Duodenal mucosa (tissue), 2 donors: ENCODE data around the gene NUSAP1.
"Not testable (repeated sequence)": the region's sequence is repeated elsewhere in the genome, so short reads cannot be mapped to it uniquely, and the experiment has no call there.

Experiments used
- H3K27ac ChIP-seq: one replicate; pipeline ENCODE4 v1.7.0; 2013; ENCODE audit warnings: low read depth, low read length
- H3K27me3 ChIP-seq, 2 donors: one replicate each; pipeline ENCODE4 v1.7.0; 2013; ENCODE audit warnings: low read length in 2 of 2, control low read depth in 1 of 2; ENCODE audit not compliant: insufficient read depth in 2 of 2, control insufficient read depth in 1 of 2
- H3K36me3 ChIP-seq, 2 donors: one replicate each; pipeline ENCODE4 v1.7.0; 2013; ENCODE audit warnings: low read length in 2 of 2, control low read depth in 1 of 2; ENCODE audit not compliant: insufficient read depth in 2 of 2, control insufficient read depth in 1 of 2
- H3K4me1 ChIP-seq, 2 donors: one replicate each; pipeline ENCODE4 v1.7.0; 2013; ENCODE audit warnings: low read length in 2 of 2, control low read depth in 1 of 2; ENCODE audit not compliant: insufficient read depth in 2 of 2, control insufficient read depth in 1 of 2
- H3K4me3 ChIP-seq, 2 donors: one replicate each; pipeline ENCODE4 v1.7.0; 2013; ENCODE audit warnings: low read length in 2 of 2, low read depth in 1 of 2
- H3K9ac ChIP-seq, 2 donors: one replicate each; pipeline ENCODE4 v1.7.0; 2013; ENCODE audit warnings: low read length in 2 of 2, low read depth in 1 of 2
- H3K9me3 ChIP-seq, 2 donors: one replicate each; pipeline ENCODE4 v1.7.0; 2013; ENCODE audit warnings: low read length in 2 of 2, control low read depth in 1 of 2; ENCODE audit not compliant: control insufficient read depth in 1 of 2

The NUSAP1 gene

DNA sequence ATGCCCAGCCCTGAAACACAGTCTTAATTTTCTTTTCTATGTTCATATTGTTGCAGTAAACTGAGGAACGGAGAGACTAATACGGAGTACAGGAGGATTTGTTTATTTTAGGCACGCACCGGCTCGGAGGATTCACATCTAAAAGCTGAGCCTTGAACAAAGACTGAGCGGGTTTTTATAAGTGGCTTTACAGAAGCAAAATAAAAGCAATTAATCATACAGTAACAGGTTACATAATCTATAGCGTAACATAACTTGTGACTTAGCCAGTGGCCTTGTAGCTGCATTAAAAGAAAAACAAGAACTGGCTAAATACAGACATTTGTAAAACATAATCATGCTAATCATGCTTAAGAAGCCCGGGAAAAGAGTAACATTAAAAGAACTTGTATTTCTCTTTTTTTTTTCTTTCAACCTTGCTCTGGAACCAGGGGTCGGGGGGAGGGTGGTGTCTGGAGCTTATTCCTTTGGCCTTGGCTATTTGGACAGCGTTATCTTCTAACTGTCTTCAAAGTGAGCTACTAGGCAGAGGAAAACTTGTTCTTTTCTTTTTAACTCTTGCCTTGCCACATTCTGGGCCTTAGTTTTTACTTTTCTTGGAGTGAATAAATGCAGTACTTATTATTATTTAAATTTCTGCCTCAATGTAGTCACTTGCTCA lies 17.5 kb downstream of the NUSAP1 start:
- H3K27me3 ChIP-seq = no peaks in the 10 kb centered on the region
- H3K9ac ChIP-seq = no peak overlapping the region
- no peak overlapping the region for H3K4me3 ChIP-seq
- H3K9me3 ChIP-seq = no peaks in the 10 kb centered on the region
- H3K27ac ChIP-seq = no peak overlapping the region
- peaks cover 0 to 16% of the 10 kb centered on the region in 2 donors for H3K36me3 ChIP-seq
- H3K4me1 ChIP-seq = no peaks in the 10 kb centered on the region

DNA sequence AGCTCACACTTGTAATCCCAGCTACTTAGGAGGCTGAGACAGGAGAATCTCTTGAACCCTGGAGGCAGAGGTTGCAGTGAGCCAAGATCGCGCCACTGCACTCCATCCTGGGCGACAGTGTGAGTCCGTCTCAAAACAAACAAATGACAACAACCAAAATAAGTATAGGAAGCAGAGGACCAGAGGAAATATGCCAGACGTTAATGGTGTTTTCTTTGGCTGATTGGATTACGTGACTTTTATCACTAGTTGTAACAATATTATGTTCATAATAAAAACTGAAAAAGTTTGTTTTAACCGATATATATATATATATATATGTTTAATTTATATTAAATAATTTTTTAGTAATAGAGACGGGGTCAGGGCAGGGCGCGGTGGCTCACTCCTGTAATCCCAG lies 21.7 kb downstream of the NUSAP1 start:
- Histone ChIP-seq H3K27me3 (no peaks in the 10 kb centered on the region), H3K9me3 (no peaks in the 10 kb centered on the region), H3K27ac (no peak overlapping the region), H3K4me3 (no peak overlapping the region), H3K36me3 (peaks cover 5 to 28% of the 10 kb centered on the region in 2 donors), H3K4me1 (no peaks in the 10 kb centered on the region), H3K9ac (no peak overlapping the region)

DNA sequence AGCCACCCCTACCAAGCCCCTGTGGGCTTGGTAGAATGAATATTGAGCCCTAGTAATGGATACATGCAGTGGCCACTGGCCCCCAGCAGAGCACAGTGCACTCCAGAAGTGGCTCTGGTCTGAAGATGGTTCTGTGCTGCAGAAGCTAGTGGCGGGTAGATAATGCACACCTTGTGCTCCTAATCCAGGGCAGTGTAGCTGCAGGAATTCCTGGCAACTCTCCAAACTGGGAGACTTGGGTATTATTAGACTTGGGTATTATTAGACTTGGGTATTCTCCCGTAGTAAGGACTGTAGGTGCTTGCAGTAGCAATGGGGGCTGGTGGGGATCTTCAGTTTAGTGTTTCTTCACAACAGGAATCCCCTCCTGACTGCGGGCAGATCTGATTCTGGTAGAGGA lies 34.7 kb downstream of the NUSAP1 start:
- Histone ChIP-seq H3K27ac (no peak overlapping the region), H3K9me3 (no peaks in the 10 kb centered on the region), H3K27me3 (no peaks in the 10 kb centered on the region), H3K9ac (no peak overlapping the region), H3K4me3 (no peak overlapping the region), H3K4me1 (no peaks in the 10 kb centered on the region), H3K36me3 (peaks cover 6 to 29% of the 10 kb centered on the region in 2 donors)

DNA sequence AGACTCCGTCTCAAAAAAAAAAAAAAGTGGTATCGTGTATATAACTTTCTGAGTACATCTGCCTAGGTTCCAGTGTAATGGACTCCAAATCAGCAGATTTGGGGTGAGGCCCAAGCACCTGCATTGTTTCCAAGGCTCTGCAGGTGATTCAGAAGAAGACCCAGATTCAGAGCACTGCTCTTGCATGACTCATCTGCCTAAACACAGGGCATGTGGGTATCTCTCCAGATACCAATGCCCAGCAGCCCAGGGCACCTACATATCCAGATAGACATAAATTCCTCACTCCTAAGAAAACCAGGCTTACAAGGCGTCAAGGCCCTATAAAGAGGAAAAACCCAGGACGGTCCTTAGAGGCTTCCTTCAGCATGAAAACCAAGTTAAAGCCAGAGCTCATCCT lies 45.3 kb downstream of the NUSAP1 start:
- no peak overlapping the region for H3K4me3 ChIP-seq
- no peak overlapping the region for H3K9ac ChIP-seq
- H3K27me3 ChIP-seq = no peaks in the 10 kb centered on the region
- no peaks in the 10 kb centered on the region for H3K4me1 ChIP-seq
- H3K27ac ChIP-seq = no peak overlapping the region
- H3K36me3 ChIP-seq = peaks cover 0 to 22% of the 10 kb centered on the region in 2 donors
- H3K9me3 ChIP-seq = no peaks in the 10 kb centered on the region

DNA sequence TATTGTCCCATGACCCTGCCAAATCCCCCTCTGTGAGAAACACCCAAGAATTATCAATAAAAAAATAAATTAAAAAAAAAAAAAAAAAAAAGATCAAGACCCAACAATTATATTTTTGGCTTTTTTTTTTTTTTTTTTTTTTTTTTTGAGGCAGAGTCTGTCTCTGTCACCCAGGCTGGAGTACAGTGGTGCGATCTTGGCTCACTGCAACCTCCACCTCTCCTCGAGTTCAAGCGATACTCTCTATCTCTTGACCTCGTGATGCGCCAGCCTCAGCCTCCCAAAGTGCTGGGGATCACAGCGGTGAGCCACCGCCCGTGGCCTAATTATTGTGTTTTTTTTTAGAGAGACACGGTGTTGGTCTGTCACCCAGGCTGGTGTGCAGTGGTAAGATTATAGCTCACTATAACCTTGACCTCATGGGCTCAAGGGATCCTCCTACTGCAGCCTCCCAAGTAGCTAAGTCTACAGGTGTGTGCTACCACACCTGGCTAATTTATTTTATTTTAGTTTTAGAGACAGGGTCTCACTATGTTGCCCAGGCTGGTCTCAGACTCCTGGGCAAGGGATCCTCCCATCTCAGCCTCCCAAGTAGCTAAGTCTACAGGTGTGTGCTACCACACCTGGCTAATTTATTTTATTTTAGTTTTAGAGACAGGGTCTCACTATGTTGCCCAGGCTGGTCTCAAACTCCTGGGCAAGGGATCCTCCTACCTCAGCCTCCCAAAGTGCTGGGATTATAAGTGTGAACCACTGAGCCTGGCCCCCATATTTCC lies 51.5 kb downstream of the NUSAP1 start:
- H3K4me3 ChIP-seq, H3K4me1 ChIP-seq, H3K9ac ChIP-seq, H3K9me3 ChIP-seq, H3K27me3 ChIP-seq, H3K27ac ChIP-seq: not testable (repeated sequence)
- H3K36me3 ChIP-seq = peaks cover 3 to 36% of the 10 kb centered on the region in 2 donors

DNA sequence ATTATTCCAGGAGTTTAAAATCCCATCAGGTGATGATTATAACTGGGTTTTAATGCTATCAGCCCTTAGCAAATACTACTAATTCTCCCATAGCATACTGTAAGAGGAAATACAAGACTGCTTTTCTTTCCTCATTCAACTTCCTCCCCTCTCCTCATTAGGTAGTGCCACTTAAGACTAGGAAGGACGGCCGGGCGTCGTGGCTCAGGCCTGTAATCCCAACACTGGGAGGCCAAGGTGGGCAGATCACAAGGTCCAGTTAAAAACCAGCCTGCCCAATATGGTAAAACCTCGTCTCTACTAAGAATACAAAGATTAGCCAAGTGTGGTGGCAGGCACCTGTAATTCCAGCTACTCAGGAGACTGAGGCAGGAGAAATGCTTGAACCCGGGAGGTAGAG lies 55.0 kb downstream of the NUSAP1 start:
- Histone ChIP-seq H3K4me3 (no peak overlapping the region), H3K27me3 (no peaks in the 10 kb centered on the region), H3K36me3 (peaks cover 3 to 26% of the 10 kb centered on the region in 2 donors), H3K4me1 (no peaks in the 10 kb centered on the region), H3K9ac (no peak overlapping the region), H3K27ac (no peak overlapping the region), H3K9me3 (no peaks in the 10 kb centered on the region)

DNA sequence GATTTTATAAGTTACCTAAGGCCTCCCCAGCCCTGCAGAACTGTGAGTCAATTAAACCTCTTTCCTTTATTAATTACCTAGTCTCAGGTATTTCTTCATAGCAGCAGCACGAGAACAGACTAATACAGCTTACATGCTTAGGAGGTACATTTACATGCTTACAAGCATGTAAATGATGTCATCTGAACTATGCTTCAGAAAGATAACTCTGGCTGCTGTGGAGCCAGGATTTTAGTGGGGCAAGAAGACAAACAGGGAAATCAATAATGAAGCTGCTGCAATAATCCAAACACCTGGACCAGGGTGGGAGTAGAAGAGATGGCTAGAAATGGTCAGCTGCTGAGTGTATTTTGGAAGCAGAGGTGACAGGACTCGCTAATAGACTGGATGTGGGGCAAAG lies 60.0 kb downstream of the NUSAP1 start:
- Histone ChIP-seq H3K9me3 (no peaks in the 10 kb centered on the region), H3K27ac (no peak overlapping the region), H3K4me3 (no peak overlapping the region), H3K4me1 (no peaks in the 10 kb centered on the region), H3K9ac (no peak overlapping the region), H3K27me3 (no peaks in the 10 kb centered on the region), H3K36me3 (peaks cover 6 to 30% of the 10 kb centered on the region in 2 donors)

DNA sequence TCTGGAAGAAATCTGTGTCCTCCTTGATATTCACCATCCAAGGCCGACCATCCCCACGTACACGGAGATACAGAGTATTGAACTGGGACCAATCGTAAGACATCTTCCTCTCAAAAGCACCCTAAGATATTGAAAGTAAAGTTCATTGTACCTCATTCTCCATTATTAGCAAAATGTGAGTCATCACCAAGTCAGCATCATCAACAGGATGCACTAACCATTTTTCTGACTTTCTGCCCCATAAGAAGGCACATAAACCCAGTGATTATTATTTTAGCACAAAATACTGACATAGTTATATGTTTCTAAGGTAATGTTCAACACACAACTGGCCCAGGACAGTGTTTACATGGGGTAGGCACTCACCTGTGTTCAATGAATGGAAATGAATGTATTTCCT lies 62.2 kb downstream of the NUSAP1 start:
- no peak overlapping the region for H3K9ac ChIP-seq
- H3K27me3 ChIP-seq = no peaks in the 10 kb centered on the region
- no peaks in the 10 kb centered on the region for H3K9me3 ChIP-seq
- H3K4me1 ChIP-seq = no peaks in the 10 kb centered on the region
- no peak overlapping the region for H3K27ac ChIP-seq
- H3K36me3 ChIP-seq = peaks cover 6 to 19% of the 10 kb centered on the region in 2 donors
- no peak overlapping the region for H3K4me3 ChIP-seq

DNA sequence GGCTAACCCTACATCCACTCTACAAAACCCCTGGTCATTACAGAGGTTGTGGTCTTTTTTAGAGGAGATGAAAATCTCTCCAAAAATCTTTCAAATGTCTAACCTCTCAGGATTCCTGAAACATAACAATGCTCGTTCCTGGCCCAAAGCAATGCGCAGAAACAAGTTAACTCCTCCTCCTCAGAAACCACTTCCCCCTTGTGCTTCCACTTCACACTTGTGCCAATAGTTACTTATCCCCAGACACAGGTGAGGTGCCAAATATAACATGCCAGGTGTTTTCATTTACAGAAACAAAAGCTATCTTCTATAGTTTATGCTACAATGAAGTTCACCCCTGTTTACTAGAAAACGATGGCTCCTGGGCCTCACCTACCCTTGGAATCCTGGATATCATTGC lies 63.4 kb downstream of the NUSAP1 start:
- Histone ChIP-seq H3K4me1 (no peaks in the 10 kb centered on the region), H3K9me3 (no peaks in the 10 kb centered on the region), H3K36me3 (peaks cover 6 to 19% of the 10 kb centered on the region in 2 donors), H3K9ac (no peak overlapping the region), H3K27me3 (no peaks in the 10 kb centered on the region), H3K27ac (no peak overlapping the region), H3K4me3 (no peak overlapping the region)

DNA sequence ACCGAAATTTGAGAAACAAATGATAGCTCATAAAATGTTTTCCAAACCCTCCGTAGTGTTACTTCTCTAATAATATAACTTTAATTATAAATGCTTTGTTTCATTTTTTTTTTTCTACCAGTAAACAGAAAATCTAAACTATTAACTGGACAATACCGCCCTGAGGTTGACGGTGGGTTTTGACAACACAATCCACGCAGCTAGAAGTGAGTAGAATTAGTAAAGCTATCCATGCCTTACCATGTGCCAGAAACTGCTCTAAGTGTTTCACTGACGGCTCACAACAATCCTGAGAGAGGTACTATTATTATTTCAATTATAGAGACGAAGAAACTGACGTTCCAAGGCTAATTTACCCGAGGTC lies 69.2 kb downstream of the NUSAP1 start:
- Histone ChIP-seq H3K4me1 (peaks cover 0 to 3% of the 10 kb centered on the region in 2 donors), H3K9ac (peak overlapping the region; percentile 44 to 98), H3K27ac (peak overlapping the region; percentile 81), H3K4me3 (peak overlapping the region; percentile 75 to 97), H3K27me3 (no peaks in the 10 kb centered on the region), H3K36me3 (no peaks in the 10 kb centered on the region), H3K9me3 (no peaks in the 10 kb centered on the region)
